GM11168 (cell line): ENCODE results near the gene DRAM1.

Experiments used
- in situ Hi-C: fragments of 300-500 bp; cut with MboI; formaldehyde crosslinking; loops from one replicate; pipeline ENCODE4 v1.12.0; 2022; ENCODE audit warnings: low sequenced_read_pairs; ENCODE audit not compliant: unreplicated experiment

The DRAM1 gene

DNA sequence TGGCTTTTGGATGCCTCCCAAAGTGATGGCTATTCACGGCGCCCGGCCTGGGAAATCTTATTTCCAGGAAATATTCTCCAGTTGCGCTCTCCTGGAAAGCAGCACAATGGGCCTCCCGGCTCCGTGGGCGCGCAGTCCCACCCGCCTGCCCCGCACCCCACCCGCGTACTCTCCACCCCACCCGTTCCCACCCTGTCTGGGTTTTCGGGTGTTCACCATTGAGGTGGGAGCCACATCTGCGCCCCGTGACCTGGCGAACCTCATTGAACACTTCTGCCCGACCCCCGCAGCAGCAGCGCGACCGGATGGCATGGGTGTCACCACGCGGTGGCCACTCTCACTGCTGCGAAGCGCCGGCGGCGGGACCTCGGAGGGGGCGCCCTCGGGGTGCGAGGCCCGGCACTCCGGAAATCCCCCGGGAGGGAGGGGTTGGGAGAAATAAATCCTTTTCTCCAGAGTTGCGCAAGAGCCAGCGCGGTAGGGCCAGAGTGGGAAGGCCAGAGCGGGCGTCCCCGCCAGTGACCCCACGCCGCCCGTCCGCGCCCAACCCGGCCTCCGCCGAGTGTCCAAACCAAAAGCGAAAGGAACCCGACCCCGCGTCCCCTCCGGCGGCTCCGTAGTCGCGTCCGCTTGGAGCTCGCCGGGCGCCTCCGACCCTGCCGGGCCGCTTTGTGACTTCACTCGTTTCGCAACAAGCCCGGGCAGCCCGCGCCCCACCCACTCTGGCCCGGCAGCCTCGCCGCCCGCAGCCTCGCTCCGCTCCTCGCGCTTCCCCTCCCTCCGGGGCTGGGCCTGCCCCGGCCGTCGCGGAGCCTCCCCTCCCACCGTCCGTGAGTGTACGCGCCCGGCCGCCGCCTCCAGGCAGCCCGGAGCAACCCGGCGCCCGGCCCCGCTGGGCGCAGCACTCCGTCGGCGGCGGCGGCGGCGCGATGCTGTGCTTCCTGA lies at the start of gene DRAM1:
DRAM1 (plus strand) TSS at position 720 of the 945 bp plus-strand sequence; CDS start at position 930, 210 bp downstream.
- in situ Hi-C loops = no loop called here

DNA sequence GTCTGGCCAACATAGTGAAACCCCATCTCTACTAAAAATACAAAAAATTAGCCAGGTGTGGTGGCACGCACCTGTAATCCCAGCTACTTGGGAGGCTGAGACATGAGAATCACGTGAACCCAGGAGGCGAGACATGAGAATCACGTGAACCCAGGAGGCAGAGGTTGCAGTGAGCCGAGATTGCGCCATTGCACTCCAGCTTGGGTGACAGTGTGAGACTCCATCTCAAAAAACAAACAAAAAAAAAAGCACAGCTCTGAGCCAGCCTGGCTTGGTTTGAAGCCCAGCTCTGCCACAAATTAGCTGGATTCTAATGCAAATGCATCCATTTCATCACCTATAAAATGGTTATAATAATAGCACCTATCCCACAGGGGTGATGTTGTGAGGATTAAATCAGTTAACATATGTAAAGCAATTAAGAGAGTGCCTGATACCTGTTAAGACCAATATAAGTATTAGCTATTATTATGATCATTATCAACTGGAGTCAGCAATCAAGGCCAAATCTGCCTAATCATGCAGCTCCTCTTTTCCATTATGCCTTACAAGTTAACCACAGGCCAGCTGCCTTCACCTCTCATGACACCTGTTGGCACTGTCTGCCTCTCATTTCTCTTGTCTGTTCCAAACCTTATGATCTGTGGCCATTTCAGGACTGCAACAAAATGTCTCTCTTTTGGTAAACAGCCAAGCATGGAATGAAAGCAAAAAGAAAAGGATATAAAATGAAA lies 48.8 kb upstream of the DRAM1 start:
- in situ Hi-C loops = no loop called here

GRCh38 chr12:101829639-101830366 lies 47.6 kb upstream of the DRAM1 start:
- in situ Hi-C loops = loop anchor here (5.0 kb wide), 1 partner anchor 53 kb away; no protein-coding TSS in a partner anchor

DNA sequence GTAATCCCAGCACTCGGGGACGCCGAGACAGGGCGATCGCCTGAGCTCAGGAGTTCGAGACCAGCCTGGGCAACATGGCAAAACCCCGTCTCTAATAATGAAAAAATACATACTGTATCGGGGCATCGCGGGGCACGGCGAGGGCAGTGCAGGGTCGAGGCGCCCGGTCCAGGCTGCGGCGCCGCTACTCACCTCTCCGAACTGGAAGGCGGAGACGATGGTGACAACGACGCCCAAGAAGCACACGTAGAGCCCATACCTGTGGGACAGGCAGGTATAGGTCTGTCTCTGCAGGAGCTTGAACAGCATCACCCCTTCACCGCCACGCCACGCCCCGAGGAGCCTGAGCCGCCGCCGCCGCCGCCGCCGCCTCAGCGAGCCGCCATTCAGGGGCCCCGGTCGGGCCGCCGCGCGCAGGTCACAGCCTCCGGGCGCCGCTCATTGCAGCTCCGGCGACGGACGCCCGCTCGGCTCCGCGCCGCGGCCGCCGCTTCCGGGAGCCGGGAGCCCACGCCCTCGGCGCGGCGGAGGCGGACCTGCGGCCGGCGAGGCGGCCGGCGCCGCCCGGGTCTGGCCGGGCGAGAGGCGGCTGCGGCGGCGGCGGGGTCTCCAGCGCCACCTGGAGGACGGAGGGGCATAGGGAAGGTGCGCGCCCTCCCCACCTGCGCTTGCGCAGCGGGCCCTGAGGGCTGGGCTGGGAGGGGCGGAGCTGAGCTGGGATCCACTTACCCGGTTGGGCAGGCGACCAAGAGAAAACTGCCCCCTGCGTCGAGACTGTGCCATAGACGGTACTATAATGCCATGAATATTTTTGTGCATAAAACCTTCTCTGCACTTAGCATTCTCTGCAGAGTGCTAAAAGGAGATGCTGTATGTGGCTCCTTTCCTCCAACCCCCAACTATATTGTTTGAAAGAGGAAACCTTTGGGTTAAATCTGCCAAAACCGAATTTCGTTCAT lies 46.7 kb upstream of the DRAM1 start, which contains the start of gene GNPTAB:
GNPTAB (minus strand) TSS at position 593 of the 959 bp plus-strand sequence; CDS start at position 309, 284 bp downstream.
- in situ Hi-C loops = loop anchor here (5.0 kb wide), 1 partner anchor 53 kb away; no protein-coding TSS in a partner anchor

DNA sequence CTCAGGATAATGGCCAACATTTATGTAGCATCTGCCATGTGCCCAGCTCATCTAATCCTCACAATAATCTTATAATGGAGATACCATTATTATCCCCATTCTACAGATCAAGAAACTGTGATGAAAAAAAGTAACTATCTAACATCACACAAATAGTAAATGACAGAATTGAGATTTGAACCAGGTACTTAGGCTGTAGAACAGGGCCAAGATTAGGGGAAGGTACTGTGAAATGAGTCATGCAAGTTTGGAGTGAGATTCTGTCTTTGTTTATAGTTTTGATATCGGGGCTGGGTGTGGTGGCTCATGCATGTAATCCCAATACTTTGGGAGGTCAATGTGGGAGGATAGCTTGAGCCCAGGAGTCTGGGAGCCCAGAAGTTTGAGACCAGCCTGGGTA lies 45.4 kb upstream of the DRAM1 start:
- in situ Hi-C loops = loop anchor here (5.0 kb wide), 1 partner anchor 55 kb away; no protein-coding TSS in a partner anchor

GRCh38 chr12:101838628-101839323 lies 38.6 kb upstream of the DRAM1 start:
- in situ Hi-C loops = no loop called here

GRCh38 chr12:101839324-101840283 lies 37.8 kb upstream of the DRAM1 start:
- in situ Hi-C loops = no loop called here

DNA sequence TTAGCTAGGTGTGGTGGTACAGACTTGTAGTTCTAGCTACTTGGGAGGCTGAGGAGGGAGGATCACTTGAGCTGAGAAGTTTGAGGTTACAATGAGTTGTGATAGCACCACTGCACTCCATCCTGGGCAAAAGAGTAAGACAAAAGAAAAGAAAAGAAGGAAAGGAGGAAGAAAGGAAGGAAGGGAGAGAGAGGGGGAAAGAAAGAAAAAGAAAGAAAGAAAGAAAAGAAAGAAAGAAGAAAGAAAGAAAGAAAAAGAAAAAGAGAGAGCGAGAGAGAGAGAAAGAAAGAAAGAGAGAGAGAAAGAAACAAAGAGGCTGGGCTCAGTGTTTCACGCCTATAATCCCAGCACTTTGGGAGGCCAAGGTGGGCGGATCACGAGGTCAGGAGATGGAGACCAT lies 36.3 kb upstream of the DRAM1 start:
- in situ Hi-C loops = no loop called here

DNA sequence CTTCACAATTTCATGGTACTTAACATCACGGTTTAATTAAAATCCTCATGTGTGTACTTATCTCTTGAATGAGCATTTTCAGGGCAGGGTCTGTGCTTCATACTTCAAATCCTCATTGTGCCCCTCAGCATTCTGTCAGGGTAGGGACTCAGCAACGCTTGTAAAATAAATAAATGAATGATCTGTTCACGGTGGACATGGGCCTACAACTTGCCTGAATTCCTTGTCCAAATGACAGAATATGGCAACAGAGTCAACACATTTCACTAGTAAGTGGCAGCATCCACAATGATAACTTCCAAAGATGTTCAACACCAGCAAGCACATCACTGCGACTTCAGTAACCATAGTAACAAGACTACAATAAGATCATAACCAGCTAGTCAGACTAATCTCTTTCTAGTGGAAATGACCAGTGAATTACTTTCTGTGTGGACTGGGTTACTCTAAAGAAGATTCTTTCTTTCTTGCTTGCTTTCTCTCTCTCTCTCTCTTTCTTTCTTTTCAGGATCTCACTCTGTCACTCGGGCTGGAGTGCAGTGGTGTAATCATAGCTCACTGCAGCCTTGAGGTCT lies 32.2 kb upstream of the DRAM1 start:
- in situ Hi-C loops = no loop called here

DNA sequence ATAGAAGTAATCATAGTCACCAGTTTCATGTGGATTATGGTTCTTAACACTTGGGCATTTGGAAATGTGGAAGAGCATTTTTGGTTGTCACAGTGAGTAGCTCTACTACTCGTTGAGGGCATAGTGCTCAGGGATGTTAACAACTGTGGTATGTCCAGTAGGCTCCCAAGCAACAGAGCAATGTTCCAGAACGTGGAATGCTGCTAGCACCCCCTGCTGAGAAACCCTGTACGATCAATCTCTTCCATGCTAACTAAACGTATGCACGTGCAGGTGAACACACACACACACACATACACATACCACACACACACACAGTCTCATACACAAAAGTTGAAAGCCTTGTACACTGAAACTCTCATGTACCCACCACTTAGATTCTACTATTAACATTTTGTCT lies 30.1 kb upstream of the DRAM1 start:
- in situ Hi-C loops = no loop called here

GRCh38 chr12:101850199-101850598 lies 27.2 kb upstream of the DRAM1 start:
- in situ Hi-C loops = loop anchor here (25.0 kb wide), 1 partner anchor 438 kb away; the partner anchor contains the start of gene ARL1

DNA sequence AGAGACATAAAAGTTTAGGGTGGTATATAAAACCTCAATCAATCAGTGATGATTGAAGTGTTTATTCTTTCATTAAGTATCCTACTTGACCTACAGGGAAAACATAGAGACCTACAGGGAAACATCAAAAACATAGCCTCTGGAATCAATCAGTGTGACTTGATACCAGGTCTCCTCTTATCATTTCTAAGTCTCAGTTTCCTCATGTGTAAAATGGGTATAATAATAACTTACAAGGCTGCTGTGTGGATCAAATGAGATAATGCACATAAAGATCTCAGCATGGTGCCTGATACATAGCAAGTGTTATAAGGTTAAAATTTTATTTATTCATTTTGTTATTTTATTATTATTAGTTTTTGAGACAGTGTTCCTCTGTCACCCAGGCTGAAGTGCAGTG lies 24.4 kb upstream of the DRAM1 start:
- in situ Hi-C loops = loop anchor here (25.0 kb wide), 1 partner anchor 441 kb away; the partner anchor contains the start of gene ARL1

- in situ Hi-C loops = loop anchor here (25.0 kb wide), 1 partner anchor 442 kb away; the partner anchor contains the start of gene ARL1
Measured at GRCh38 chr12:101854747-101855146, 22.6 kb upstream of the DRAM1 start.

GRCh38 chr12:101855364-101855884 lies 22.0 kb upstream of the DRAM1 start:
- in situ Hi-C loops = loop anchor here (25.0 kb wide), 1 partner anchor 443 kb away; the partner anchor contains the start of gene ARL1

DNA sequence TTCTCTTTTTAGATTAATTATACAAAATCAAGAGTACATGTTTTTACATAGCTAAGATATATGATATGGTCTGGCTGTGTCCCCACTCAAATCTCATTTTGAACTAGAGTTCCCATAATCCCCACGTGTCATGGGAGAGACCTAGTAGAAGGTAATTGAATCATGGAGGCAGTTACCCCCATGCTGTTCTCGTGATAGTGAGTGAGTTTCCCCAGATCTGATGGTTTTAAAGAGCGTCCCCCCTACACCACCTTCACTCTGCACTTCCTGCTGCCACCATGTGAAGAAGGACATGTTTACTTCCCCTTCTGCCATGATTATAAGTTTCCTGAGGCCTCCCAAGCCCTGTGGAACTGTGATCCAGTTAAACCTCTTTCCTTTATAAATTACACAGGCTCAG lies 21.4 kb upstream of the DRAM1 start:
- in situ Hi-C loops = loop anchor here (25.0 kb wide), 1 partner anchor 444 kb away; the partner anchor contains the start of gene ARL1

DNA sequence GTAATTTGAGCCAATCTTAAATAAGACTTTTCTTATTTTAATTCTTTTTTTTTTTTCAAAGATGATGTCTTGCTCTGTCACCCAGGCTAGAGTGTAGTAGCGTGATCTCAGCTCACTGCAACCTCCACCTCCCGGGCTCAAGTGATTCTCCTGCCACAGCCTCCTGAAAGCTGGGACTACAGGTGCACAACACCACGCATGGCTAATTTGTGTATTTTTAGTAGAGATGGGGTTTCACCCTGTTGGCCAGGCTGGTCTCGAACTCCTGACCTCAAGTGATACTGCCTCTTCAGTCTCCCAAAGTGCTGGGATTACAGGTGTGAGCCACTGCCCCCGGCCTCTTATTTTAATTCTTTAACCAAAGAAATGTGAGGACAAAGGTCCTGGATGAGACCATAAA lies 20.8 kb upstream of the DRAM1 start:
- in situ Hi-C loops = loop anchor here (25.0 kb wide), 1 partner anchor 444 kb away; the partner anchor contains the start of gene ARL1
